ENCODE results near the gene ECD.
"Not testable (repeated sequence)": the region's sequence is repeated elsewhere in the genome, so short reads cannot be mapped to it uniquely, and the experiment has no call there.

The ECD gene

GRCh38 chr10:73161662-73162061 is 6.1 kb downstream of the ECD start:
- H3K4me3 ChIP-seq (ENCODE audit: control insufficient read depth, low read depth, low read length), result no peak overlapping the region
- DNase-seq (ENCODE audit: low read depth), result no peak
- no peak for TF ChIP-seq CTCF (conservative IDR thresholded peaks at IDR 0.05; ENCODE audit: control insufficient read depth, insufficient read depth, low read depth, low read length)

DNA sequence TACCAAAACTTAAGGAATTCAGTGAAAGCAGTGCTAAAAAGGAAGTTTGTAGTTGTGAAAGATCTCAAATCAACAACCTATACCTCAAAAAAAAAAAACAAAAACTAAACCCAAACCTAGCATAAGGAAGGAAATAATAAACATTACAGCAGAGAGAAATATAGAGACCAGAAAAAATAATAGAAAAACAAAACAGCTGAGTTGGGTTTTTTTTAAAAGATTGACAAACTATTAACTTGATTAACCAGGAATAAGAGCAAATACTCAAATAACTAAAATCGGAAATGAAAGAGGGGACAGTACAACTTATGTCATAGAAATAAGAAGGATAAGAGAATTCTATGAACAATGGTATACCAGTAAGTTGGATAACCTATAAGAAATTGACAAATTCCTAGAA is 6.7 kb downstream of the ECD start:
- no peak for TF ChIP-seq CTCF (conservative IDR thresholded peaks at IDR 0.05; ENCODE audit: control insufficient read depth, insufficient read depth, low read depth, low read length)
- H3K4me3 ChIP-seq (ENCODE audit: control insufficient read depth, low read depth, low read length), result no peak overlapping the region
- no peak for DNase-seq (ENCODE audit: low read depth)

DNA sequence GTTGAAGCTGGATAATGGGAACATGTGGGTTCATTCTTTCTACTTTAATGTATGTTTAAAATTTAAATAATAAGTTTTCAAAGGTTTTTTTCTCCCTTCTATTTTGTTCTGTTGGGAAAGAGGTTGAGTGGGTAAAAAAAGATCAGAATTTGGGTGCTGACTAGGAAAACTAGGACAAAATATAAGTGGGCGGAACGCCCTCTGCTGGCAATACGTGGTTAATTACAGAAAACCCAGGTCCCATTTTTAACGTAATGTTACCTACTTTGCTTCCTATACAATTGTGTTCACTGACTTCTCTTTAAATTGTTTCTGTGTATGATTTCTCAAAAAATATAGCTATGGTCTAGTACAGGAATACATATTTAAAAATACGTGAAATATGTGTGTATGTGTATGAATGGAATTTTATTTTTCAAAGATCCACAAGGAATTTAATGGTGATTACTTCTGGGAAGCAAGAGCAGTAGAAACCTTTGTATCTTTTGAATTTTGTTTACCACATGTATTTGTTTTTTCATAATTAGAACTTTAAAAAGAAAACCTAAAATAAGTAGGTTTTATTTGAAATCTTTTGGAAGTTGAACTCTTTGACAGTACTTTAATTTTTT is 8.7 kb downstream of the ECD start:
- DNase-seq (ENCODE audit: low read depth), result peak; percentile 66
- H3K4me3 ChIP-seq (ENCODE audit: control insufficient read depth, low read depth, low read length), result no peak overlapping the region
- TF ChIP-seq CTCF (conservative IDR thresholded peaks at IDR 0.05; ENCODE audit: control insufficient read depth, insufficient read depth, low read depth, low read length), result peak; percentile 69

GRCh38 chr10:73156054-73156453 is 11.8 kb downstream of the ECD start:
- TF ChIP-seq CTCF (conservative IDR thresholded peaks at IDR 0.05; ENCODE audit: control insufficient read depth, insufficient read depth, low read depth, low read length), result no peak
- DNase-seq (ENCODE audit: low read depth), result no peak

DNA sequence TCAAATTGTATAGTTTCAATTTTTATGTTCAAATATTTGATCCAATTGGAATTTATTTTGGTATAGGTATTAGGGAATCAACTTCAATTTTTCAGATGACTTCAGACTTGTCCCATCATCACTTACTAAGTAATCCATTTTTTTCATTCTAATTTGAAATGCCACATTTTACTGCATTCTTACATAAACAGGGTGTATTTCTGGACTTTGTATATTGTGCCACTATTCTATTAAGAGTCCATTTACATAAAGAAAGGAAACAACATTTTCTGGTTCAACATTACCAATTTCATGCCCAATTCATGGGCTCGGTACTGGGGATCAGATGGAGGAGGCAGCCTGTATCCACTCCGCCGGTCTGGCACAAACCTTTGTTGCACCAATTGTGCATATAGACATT is 15.8 kb downstream of the ECD start:
- DNase-seq (ENCODE audit: low read depth), result no peak
- TF ChIP-seq CTCF (conservative IDR thresholded peaks at IDR 0.05; ENCODE audit: control insufficient read depth, insufficient read depth, low read depth, low read length), result no peak
- no peak overlapping the region for H3K4me3 ChIP-seq (ENCODE audit: control insufficient read depth, low read depth, low read length)

More at GRCh38 chr10:73156054-73156453, 11.8 kb downstream of the ECD start:
- H3K4me3 ChIP-seq (ENCODE audit: control insufficient read depth, low read depth, low read length), result no peak overlapping the region

GRCh38 chr10:73150633-73151413 is 17.0 kb downstream of the ECD start:
- H3K4me3 ChIP-seq (ENCODE audit: control insufficient read depth, low read depth, low read length), result not testable (repeated sequence)

GRCh38 chr10:73141603-73142002 is 26.2 kb downstream of the ECD start:
- DNase-seq (ENCODE audit: low read depth), result no peak
- no peak for TF ChIP-seq CTCF (conservative IDR thresholded peaks at IDR 0.05; ENCODE audit: control insufficient read depth, insufficient read depth, low read depth, low read length)
- no peak overlapping the region for H3K4me3 ChIP-seq (ENCODE audit: control insufficient read depth, low read depth, low read length)

More at GRCh38 chr10:73150633-73151413, 17.0 kb downstream of the ECD start:
- not testable (repeated sequence) for DNase-seq (ENCODE audit: low read depth)

Measured in fibroblast of mammary gland (primary cell).